ENCODE results near the gene ACP3.
"Not testable (repeated sequence)": the region's sequence is repeated elsewhere in the genome, so short reads cannot be mapped to it uniquely, and the experiment has no call there.

The ACP3 gene

GRCh38 chr3:132362329-132362728 is 45.1 kb downstream of the ACP3 start:
- DNase-seq (ENCODE audit: low read depth): no peak

DNA sequence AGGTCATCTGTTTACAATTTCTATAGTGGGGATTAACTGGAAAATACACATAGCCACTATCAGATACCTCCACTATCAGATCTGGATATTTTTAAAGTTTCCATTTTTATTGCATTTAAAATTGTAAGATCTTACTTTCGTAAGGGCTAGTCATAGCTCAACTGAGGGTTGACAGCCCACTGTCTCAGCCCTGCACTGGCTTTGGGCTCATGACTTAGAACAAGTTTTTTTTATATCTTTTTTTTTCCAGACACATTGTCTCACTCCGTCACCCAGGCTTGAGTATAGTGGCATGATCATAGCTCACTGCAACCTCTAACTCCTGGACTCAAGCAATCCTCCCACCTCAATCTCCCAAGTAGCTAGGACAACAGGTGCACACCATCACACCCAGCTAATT is 51.3 kb downstream of the ACP3 start:
- DNase-seq (ENCODE audit: low read depth): no peak

GRCh38 chr3:132368962-132369361 is 51.8 kb downstream of the ACP3 start:
- no peak for DNase-seq (ENCODE audit: low read depth)

DNA sequence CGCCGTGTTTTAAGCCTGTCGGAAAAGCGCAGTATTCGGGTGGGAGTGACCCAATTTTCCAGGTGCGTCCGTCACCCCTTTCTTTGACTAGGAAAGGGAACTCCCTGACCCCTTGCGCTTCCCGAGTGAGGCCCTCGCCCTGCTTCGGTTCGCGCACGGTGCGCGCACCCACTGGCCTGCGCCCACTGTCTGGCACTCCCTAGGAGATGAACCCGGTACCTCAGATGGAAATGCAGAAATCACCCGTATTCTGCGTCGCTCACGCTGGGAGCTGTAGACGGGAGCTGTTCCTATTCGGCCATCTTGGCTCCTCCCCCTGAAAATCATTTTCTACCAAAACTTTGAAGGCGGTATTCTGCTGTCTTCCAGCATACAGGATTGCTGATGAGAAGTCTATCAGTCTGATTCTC is 59.7 kb downstream of the ACP3 start:
- not testable (repeated sequence) for DNase-seq (ENCODE audit: low read depth)

GRCh38 chr3:132378048-132378762 is 61.0 kb downstream of the ACP3 start:
- no peak for DNase-seq (ENCODE audit: low read depth)

GRCh38 chr3:132378846-132379245 is 61.6 kb downstream of the ACP3 start:
- no peak for DNase-seq (ENCODE audit: low read depth)

GRCh38 chr3:132380920-132381319 is 63.7 kb downstream of the ACP3 start:
- peak; percentile 14 for DNase-seq (ENCODE audit: low read depth)

DNA sequence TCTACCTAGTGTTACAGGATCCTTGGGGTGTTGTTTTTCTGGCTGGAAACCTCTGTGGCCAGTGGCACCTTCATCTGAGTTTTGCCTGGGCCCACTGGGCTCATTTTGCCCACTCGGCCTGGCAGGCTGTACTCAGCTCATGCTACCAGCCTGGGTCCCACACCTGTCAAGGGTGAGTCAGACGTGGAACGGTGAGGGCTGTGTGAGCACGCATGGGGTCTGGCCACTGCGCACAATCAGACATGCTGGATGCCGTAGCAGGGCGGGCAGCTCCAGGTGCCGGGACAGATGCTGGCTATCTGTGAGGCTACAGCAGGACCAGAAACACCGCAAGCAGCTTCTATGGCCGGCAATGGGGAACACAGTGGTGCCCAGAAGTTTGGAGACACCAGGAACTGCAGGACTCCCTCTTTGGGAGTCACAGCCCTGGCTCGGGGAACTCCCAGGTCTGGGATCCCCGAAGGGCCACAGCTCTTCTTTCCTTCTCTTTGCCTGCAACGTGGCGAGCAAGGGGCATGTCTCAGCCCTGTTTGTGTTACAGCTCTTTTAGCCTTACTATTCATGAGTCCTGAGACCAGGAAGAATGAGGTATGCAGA is 64.2 kb downstream of the ACP3 start:
- no peak for DNase-seq (ENCODE audit: low read depth)

DNA sequence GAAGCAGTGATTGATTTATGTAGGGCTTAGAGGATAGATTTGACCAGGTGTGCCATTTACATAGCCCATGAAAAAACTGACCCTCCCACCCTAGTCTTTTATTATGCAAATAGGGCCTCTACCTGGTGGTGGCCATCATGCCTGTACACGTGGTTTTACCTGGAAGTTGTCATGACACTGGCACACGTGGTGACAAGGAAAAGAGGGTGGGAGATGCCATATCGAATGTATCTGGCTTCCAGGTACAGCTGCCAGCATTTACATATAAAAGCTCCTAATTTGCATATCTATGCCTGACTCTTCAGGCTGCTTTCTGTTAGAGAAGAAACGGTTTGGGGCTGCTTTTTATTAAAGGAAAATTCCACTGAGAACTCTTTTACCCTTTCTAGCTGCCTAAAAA is 65.1 kb downstream of the ACP3 start:
- DNase-seq (ENCODE audit: low read depth): no peak

DNA sequence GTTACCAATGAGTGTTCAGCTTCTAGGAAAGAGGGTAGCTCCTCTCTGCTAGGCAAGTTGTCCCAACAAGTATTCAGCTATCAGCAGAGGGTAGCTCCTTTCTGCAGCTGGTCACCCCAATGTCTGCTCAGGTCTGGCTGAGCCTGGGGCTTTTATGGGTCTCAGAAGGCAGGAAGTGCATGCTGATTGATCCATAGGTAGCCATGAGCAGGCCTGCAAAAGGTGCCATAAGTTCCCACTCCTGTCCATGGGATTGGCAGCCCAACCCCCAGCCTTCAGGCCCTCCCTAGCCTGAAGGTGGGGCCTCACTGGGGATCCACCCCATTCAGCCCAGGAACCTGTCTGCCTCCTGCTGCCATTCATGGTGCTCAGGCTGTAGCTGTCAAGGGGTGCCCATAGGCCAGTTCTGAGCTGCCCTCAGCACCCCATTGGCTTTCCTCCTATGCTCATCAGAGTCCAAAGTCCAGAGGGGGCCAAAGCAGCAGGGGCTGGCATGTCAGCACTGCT is 65.5 kb downstream of the ACP3 start:
- no peak for DNase-seq (ENCODE audit: low read depth)

- DNase-seq (ENCODE audit: low read depth): no peak
These were observed 69.1 kb downstream of the ACP3 start for GRCh38 chr3:132386259-132386658.

- DNase-seq (ENCODE audit: low read depth): not testable (repeated sequence)
These were observed 75.5 kb downstream of the ACP3 start for GRCh38 chr3:132392675-132393074.

- DNase-seq (ENCODE audit: low read depth): peak; percentile 21
These were observed 77.1 kb downstream of the ACP3 start for GRCh38 chr3:132394320-132394719.

- DNase-seq (ENCODE audit: low read depth): no peak
These were observed 77.9 kb downstream of the ACP3 start for GRCh38 chr3:132395126-132395525.

DNA sequence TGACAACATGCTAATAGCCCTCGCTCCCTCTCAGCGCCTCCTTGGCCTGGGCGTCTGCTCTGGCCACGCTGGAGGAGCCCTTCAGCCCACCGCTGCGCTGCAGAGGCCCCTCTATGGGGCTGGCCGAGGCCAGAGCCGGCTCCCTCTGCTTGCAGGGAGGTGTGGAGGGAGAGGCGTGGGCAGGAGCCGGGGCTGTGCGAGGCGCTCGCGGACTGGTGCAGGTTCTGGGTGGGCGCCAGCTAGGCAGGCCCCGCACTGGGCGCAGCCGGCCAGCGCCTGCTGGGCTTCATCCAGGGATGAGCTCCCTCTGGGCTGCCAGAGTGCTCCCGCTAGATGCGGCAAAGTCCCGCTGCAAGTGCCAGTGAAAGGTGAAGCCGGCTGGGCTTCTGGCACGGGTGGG is 79.0 kb downstream of the ACP3 start:
- no peak for DNase-seq (ENCODE audit: low read depth)

DNA sequence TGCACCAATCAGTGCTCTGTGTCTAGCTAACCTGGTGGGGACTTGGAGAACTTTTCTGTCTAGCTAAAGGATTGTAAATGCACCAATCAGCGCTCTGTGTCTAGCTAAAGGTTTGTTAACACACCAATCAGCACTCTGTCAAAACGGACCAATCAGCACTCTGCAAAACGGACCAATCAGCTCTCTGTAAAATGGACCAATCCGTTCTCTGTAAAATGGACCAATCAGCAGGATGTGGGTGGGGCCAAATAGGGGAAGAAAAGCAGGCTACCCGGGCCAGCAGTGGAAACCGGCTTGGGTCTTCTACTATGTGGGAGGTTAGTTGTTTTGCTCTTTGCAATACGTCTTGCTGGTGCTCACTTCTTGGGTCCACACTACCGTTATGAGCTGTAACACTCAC is 79.6 kb downstream of the ACP3 start:
- not testable (repeated sequence) for DNase-seq (ENCODE audit: low read depth)

- DNase-seq (ENCODE audit: low read depth): peak; percentile 39
These were observed 82.1 kb downstream of the ACP3 start for GRCh38 chr3:132399054-132399929.

- DNase-seq (ENCODE audit: low read depth): no peak
These were observed 84.0 kb downstream of the ACP3 start for GRCh38 chr3:132401255-132401654.

DNA sequence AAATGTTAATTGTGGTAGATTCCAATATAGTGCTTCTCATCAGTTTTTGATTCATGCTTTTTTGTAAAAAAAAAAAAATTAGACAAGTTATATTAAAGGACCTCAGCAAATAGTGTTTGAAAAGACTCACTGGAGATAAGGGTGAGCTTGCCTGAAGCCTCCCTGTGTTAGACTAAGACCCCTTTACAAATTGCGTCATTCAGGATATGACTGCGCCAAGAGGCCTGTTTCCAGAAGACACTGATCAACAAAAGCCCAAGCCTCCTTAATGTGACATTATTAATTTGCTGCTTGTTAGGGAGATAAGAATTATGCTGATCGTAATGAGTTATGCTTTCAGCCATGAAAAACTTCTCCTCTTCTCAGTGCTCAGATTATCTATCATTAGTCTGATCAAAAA is 87.1 kb downstream of the ACP3 start:
- no peak for DNase-seq (ENCODE audit: low read depth)

DNA sequence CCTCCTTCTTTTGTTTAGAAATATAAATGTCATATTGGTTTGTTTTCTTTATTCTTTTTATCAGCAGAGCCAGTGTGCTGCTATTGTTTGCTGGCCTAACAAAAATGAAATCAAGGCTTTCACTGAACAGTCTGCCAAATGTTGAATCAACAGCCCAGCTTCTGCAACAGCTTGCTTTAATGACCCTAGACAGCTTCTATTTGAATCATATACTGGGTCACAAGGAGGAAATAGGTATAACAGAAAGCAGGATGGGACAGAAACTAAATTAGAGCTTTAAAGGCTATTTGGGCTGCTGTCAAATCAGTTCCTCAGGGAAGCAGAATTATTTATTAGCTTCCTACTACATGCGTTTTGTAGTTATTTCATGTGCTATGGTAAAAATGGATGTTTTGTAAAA is 88.0 kb downstream of the ACP3 start:
- DNase-seq (ENCODE audit: low read depth): peak; percentile 22

- no peak for DNase-seq (ENCODE audit: low read depth)
These were observed 88.5 kb downstream of the ACP3 start for GRCh38 chr3:132405609-132406299.

DNA sequence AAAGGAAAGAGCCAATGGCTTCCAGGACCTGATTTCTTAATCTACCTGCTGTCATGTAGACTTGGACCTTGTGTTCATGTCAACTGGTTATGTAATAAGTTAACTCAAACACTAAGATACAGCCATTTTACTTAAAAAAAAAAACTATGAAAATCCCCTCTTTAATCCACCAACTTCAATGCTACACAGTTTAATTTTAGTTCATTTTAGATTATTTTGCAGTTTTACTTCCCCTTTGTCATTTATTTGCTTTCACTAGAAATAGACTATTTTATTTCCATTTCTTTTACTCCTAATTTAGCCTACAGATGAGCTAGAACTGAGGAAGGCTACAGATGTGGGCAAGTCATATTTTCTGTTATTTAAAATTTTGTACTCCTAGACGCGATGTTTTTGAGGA is 89.4 kb downstream of the ACP3 start:
- no peak for DNase-seq (ENCODE audit: low read depth)

All from stromal cell of bone marrow (primary cell).